ENCODE data around the gene RDH11.

DNA sequence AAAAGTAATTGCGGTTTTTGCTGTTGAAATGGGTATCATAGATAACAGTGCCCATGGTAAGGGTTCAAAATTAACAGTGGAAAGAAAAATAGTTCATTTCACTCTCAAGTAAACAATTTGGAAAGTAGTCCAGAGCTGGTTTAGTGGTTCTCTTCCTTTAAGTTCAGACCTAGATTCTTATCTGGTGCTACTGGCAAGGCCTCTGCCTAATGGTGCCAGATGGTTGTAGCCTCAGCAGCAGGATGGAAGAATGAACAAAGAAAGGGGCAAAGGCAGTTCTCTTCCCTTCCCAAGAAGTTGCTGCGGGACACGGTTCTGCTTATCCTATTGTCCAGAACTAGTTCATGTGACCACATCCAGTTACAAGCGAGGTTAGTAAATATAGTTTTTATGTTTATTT, 65.4 kb downstream of the RDH11 start:
- TF ChIP-seq, protein P1, sequence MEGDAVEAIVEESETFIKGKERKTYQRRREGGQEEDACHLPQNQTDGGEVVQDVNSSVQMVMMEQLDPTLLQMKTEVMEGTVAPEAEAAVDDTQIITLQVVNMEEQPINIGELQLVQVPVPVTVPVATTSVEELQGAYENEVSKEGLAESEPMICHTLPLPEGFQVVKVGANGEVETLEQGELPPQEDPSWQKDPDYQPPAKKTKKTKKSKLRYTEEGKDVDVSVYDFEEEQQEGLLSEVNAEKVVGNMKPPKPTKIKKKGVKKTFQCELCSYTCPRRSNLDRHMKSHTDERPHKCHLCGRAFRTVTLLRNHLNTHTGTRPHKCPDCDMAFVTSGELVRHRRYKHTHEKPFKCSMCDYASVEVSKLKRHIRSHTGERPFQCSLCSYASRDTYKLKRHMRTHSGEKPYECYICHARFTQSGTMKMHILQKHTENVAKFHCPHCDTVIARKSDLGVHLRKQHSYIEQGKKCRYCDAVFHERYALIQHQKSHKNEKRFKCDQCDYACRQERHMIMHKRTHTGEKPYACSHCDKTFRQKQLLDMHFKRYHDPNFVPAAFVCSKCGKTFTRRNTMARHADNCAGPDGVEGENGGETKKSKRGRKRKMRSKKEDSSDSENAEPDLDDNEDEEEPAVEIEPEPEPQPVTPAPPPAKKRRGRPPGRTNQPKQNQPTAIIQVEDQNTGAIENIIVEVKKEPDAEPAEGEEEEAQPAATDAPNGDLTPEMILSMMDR (IDR thresholded peaks at IDR 0.05; ENCODE audit: extremely low read depth in 1 of 2, insufficient read depth in 1 of 2, low read depth in 1 of 2, low read length in 2 of 2): no peak
- no peak for TF ChIP-seq EZH2 (IDR thresholded peaks at IDR 0.05; ENCODE audit: borderline replicate concordance, low read depth, low read length, severe bottlenecking)
- no peak for TF ChIP-seq POLR2A (IDR thresholded peaks at IDR 0.05; ENCODE audit: low read depth, low read length)
- no peak for TF ChIP-seq MYC (IDR thresholded peaks at IDR 0.05; ENCODE audit: low read depth, low read length)
- TF ChIP-seq, protein P2, sequence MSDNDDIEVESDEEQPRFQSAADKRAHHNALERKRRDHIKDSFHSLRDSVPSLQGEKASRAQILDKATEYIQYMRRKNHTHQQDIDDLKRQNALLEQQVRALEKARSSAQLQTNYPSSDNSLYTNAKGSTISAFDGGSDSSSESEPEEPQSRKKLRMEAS (IDR thresholded peaks at IDR 0.05; ENCODE audit: insufficient read depth, insufficient read length): no peak

Measured in endothelial cell of umbilical vein (primary cell).